Left ventricle myocardium superior (tissue), 1 donor: ENCODE data around the gene CSTF3. TPM values are rescaled to one million over a fixed set of nuclear protein-coding genes. Genes with fewer than 3 reads are reported as not detected.
"Not testable (repeated sequence)": the region's sequence is repeated elsewhere in the genome, so short reads cannot be mapped to it uniquely, and the experiment has no call there.

ENCODE experiments used
- ATAC-seq: fragments of 200-7000 bp; cut with Tn5 transposase; one replicate; pipeline ENCODE4 v1.9.1; 2020; ENCODE audit warnings: mild to moderate bottlenecking, moderate library complexity
- DNase-seq: peaks from one replicate; pipeline ENCODE4 v3.0.0-alpha.2; 2020
- intact Hi-C: fragments of 100-400 bp; cut with micrococcal nuclease; formaldehyde crosslinking; loops from one replicate; pipeline ENCODE4 v1.11.0; 2022
- total RNA-seq: library from RNA; stranded (reverse); fragmentation: NEBNext Ultra II Directional; extraction: Animal tissue kit (Norgen Biotek cat#: 25700); gene quantifications from one replicate; pipeline ENCODE4 v1.2.1, GENCODE V29; 2021
- donor health status: DM: no; HTN: yes; CAD: no; lungs with severe emphysema.

Gene CSTF3
- total RNA-seq, 1 donor from 2014 or later, result 9.8 TPM

DNA sequence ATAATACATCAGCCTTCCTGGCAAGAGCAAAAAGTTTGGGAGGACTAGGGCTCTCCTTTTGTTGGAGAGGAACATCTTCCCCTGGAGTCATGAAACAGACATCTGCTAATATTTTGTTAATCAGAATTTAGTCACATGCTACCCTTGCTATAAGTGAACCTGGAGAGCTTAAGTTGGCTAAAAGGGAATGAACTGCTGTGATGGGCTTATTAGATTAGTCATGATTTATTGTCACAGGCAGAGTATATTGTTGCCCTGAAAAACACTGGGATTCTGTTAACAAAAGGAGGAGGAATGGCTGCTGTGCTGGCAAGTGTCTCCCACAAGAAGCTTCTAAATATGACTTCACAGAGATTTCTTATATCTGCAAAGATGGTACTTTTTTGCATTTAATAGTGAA is 105.9 kb downstream of the CSTF3 start:
- intact Hi-C loops, result no loop called here
- DNase-seq, result no peak
- ATAC-seq, result no peak

DNA sequence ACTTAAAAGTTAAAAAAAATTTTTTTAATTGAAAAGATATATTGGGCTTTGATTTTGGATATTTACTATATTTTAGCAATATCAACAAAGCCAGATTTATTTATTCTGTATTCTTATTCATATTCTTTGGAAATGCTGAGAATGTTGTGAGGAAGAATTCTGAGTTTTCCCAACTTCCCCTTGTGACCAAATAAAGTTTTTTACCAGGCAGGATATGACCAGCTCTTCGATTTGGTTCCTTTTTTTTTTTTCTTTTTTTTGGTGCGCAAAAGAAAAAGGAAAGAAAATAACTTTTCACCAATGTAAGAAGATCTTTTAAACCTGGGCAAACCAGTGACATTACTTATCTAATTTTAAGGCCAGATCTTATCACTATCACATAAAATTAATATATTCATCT is 109.0 kb downstream of the CSTF3 start:
- ATAC-seq (no peak), DNase-seq (no peak)
- intact Hi-C loops, result no loop called here

DNA sequence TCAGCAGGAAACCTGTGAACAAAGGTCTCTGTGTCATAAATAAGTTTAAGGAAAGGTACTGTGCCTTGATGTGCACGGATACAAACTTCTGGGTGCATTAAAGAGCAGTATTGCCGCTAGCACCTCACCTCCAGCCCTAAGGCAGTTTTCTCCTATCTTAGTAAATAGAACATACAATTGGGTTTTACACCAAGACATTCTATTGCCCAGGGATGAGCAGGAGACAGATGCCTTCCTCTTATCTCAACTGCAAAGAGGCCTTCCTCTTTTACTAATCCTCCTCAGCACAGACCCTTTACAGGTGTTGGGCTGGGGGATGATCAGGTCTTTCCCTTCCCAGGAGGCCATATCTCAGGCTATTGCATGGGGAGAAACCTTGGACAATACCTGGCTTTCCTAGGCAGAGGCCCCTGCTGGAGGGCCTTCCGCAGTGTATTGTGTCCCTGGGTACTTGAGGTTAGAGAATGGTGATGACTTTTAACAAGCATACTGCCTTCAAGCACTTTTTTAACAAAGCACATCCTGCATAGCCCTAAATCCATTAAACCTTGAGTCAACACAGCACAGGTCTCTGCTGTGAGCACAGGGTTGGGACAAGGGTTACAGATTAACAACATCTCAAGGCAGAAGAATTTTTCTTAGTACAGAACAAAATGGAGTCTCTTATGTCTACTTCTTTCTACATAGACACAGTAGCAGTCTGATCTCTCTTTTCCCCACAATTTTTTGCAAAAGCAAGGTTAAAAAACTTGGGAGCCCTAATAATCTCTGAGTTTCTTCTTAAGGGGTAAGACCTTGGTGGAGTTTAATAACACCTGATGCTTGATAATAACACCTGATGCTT is 111.5 kb downstream of the CSTF3 start:
- DNase-seq, intact Hi-C loops, ATAC-seq: not testable (repeated sequence)

DNA sequence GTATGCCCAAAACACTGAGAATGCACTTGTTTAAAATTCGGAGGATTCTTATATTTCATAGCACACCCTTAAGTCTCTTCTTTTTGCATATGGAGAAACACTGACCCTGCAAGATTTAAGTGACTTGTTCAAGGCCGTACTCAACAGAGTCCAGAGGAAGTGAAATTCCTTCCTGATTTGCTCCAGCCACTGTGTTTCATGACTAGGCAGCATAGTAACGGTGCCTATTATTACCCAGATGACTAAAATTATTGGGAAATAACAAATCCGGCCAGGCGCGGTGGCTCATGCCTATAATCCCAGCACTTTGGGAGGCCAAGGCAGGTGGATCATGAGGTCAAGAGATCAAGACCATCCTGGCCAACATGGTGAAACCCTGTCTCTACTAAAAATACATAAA is 112.6 kb downstream of the CSTF3 start:
- intact Hi-C loops, result not testable (repeated sequence)
- DNase-seq (peak; percentile 46), ATAC-seq (peak; percentile 72)

DNA sequence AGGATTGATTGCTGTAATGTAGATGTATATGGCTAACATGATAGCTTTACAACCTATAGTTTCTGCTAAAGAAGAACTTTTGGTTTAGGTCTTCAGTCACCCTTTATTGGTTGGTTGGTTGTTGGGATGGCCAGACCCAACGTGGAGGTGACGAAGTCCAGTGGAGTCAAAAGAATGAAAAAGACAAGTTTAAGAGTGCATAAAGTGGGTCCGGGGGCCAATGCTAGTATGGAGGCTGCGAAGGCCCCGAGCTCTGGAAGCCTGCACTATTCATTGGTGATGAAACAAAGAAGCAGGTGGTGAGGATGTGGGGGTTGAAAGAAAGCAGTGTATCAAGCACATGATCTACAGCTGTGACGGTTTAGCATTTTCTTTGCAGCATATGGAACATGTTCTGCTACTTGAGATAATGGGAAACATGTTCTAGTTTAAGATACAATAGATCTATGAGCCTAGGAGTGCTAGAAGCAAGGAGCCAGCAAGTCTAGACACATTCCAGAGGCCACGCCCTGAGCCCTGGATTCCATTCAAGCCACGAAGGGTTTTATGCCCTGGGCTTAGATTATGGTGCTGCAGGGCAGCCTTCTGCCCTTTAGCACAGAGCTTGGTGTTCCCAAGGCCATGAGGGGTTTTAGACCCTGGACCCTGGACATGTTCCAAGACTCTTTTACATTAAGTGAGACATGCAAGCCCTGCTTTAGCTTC is 115.6 kb downstream of the CSTF3 start:
- no peak for ATAC-seq
- intact Hi-C loops, result no loop called here
- DNase-seq, result no peak

DNA sequence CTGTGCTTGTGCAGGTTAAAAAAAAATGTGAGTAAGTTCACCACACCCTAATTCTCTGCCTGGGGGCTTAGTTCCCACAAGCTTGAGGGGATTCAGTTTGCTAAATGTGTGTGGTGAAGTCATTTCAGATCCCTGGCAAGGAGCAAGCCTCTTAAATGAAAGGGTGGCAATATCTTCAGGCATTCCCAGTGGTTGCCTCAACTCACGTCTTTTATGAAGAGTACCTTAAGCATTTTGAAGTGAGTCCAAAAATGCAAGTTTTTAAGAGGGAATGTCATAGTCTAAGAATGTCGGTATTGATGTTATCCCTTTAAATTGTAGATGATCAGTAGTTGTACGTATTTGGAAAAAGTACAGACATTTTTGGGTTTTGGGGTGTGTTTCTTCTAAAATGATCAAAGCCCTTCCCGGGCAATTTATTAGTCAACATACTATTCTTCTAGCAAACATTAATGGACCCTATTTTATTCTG is 117.0 kb downstream of the CSTF3 start:
- DNase-seq, result no peak
- ATAC-seq, result no peak
- intact Hi-C loops, result no loop called here

DNA sequence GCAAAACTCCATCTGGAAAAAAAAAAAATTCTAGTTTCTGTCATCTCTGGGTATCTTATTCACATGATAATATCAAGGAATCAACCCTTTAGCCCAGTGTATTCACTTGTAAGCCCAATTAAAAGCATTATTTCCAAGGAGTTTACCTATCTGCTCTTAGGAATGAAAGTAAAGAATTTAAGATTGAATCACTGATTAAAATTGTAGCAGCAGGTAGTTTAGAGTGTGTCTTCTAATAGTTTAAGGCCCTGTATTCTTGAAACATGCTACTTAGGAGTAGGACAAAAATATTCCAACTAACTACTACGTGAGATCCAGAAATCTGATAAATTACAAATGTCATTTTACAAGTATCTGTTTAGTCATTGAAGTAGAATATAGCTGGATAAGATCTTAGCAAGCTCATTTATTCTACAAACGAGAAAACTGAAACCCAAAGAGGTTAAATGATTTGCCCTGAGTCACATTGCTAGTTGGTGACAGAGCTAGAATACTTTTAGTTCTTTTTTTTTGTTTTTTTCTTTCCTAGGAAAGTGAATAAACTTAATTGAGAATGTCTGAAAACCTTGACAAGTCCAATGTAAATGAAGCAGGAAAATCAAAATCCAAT is 118.0 kb downstream of the CSTF3 start:
- ATAC-seq, result no peak
- intact Hi-C loops, result no loop called here

DNA sequence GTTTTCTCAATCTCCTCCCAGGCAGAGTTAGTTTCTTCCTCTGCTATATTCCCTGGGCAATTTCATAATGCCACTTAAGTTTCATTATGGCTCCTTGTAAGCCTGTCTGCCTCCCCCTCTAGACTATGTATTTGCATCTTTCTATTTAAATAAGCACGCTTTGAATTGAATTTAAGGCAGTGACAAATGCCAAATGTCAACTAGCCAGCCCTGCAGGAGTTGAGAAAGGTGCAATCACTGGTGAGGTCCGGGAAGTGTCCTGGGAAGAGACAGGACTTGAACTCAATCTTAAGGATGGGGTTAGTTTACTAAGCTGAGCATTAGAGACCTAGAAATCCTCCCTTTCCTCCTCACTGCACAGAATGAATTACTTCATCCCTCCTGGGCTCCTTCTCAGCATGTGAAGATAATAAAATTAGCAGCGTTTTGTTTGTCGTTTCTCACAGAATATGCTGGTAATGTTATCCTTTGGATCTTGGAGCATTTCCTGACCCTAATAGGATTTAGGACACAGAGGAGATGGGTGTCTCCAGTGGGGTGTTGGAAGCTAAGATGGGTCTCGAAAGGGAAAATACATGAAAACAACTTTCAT is 120.3 kb downstream of the CSTF3 start:
- intact Hi-C loops, result no loop called here
- ATAC-seq (no peak), DNase-seq (no peak)

More for the DNA sequence above, 118.0 kb downstream of the CSTF3 start:
- no peak for DNase-seq

DNA sequence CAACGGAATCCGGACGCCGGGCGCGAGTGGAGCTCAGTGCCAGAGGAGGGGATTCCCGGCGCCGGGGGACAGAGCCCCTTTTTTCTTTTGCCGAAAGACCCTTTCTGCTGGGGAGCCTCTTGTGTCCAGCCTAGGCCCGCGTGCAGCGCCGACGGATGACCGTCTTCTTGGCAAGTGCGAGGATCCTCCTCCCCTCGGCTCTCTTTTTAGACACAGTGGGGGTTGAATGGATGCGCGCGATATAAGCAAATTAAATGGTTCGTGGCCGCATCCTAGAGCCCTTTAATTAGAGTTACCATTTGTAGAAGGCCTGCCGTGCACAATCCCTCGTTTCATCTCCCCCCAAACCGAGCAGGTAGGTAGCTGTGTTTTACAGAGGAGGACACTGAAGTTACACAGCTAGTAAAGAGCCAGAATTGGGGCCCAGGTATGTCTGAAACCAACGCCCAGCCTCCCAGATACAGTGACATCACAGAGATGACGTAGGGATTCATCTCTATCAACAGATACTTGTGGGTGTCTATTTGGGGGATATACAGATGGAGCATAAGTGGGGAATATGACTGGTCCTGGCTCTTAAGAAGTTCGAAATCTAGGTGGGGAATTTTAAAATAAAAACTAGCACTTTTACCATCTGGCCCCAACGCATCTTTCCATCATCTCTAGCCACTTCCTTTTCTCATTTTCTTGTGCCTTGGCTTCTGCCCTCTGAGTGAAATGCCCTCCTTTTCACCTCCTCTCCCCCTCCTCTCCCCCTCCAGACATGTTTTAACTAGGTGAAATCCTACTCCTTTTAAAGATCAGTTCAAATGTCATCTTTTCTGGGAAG is 121.0 kb downstream of the CSTF3 start:
- intact Hi-C loops, result no loop called here
- DNase-seq, result no peak

DNA sequence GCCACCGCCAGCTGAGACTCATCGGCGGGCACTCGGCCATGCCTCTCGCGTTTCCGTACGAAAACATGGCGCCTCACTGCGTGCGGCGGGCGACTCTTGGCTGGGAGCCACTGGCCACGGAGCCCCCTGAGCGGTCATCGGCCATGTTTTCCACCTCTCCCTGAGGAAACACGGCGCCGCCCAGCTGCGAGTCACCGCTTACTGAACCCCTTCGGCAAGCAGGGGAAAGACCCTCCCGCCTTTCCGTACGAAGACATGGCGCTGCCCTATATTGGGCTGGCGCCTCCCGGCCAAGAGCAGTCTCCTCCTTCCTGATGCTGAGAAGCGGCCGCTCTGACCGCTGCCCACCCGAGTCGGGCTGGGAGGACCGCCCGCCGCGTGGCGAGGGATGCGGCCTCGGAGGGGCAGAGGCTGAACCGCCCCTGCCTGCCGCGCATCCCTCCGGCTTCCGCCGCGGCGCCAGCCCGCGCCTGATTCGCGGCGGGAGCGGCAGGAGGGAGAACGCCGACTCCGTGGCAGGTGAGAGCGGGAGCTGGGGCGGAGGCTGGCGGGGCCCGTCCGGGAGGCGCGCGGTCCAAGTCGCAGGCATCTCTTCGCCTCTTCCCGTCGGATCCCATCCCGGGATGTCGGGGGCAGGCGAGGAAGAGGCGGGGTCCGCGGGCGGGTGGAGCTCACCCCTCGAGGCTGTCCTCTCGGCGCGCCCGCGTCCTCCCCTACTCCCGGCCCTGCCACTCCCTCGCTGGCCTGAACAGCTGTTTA is 121.8 kb downstream of the CSTF3 start, which contains the start of gene TCP11L1:
Gene TCP11L1, plus strand, starts transcription at position 299 of the 759 bp plus-strand sequence. CDS start 4,202 bp downstream, outside the sequence.
- DNase-seq (peak; percentile 91), ATAC-seq (peak; percentile 93)
- intact Hi-C loops, result no loop called here

More for the DNA sequence above, 121.0 kb downstream of the CSTF3 start:
- peak; percentile 39 for ATAC-seq

DNA sequence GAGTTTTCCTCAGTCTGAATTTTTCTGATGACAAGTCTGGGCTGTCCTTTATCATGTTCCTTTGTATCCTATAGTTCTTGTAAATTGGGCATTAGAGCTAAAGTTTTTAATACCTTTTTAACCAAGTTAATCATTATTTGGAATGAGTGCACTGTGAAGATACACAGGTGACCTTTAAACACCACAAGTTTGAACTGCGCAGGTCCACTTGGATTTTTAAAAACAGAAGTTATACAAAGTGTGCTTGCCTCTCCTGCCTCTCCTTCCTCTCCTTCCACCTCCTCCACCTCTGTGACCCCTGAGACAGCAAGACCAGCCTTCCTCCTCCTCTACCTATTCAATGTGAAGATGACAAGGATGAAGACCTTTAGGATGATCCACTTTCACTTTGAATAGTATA is 126.3 kb downstream of the CSTF3 start:
- DNase-seq (no peak), ATAC-seq (no peak)
- intact Hi-C loops, result no loop called here

Other genes with a start within 250 kb of the CSTF3 start
- 0.37 TPM for gene DEPDC7, start 145.6 kb downstream of the CSTF3 start, total RNA-seq
- gene TCP11L1, start 121.9 kb downstream of the CSTF3 start, total RNA-seq, result 6.5 TPM
- gene HIPK3, start 95.9 kb upstream of the CSTF3 start, total RNA-seq, result 306 TPM
- 0.10 TPM for gene KIAA1549L, start 214.6 kb upstream of the CSTF3 start, total RNA-seq